Measurements from ENCODE around the gene GAS2L1.

- TF ChIP-seq CTCF (IDR thresholded peaks at IDR 0.05) (no peak), ZFX (IDR thresholded peaks at IDR 0.05; ENCODE audit: borderline replicate concordance) (no peak)
Observed at GRCh38 chr22:29328055-29328454, 21.6 kb downstream of the GAS2L1 start.

Data from 22Rv1 (cell line).